Activated gamma-delta T cell treated with Interleukin-2 at 50 U/mL for 16 hours (primary cell): Measurements from ENCODE around the gene DCLRE1A.

Source experiments
- DNase-seq: peaks from one replicate; pipeline ENCODE4 v3.0.0-alpha.2; 2020

The DCLRE1A gene

GRCh38 chr10:113854013-113854760, at the start of gene DCLRE1A, which contains the start of gene NHLRC2:
Gene DCLRE1A, minus strand, starts transcription at chr10:113854082. Its CDS starts 900 bp downstream, at chr10:113853182.
Gene NHLRC2, plus strand, starts transcription at chr10:113854661. Its CDS starts 212 bp downstream, at chr10:113854873.
- DNase-seq = peak; percentile 61

DNA sequence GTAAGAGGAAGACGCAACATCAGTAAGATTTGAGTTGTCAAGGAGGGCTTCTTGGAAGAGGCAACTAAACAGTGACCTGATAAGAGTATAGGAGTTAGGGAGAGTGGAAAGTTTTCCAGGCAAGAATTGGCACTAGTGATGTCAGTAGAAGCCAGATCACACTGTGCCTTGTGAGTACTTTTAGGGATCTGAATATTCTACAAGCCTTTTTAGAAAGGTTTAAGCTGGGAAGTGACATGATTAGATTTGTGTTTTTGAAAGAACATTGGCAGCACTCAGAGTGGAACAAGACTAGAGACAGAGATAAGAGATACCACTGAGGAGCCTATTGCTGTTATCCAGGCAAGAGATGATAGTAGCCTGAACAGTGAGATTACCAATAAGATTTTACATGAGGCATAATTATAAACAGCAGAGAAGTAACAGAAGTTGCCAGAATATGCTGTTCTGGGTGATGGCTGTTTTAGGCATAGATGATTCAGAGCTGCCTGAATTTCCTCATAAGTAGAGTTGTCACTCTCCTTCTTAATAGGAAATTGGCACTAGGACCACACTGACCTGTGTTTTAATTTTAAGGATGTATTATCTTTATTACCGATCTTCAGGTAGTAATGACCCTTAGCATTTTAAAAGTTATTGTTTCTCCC, 46.2 kb upstream of the DCLRE1A start:
- DNase-seq = no peak

DNA sequence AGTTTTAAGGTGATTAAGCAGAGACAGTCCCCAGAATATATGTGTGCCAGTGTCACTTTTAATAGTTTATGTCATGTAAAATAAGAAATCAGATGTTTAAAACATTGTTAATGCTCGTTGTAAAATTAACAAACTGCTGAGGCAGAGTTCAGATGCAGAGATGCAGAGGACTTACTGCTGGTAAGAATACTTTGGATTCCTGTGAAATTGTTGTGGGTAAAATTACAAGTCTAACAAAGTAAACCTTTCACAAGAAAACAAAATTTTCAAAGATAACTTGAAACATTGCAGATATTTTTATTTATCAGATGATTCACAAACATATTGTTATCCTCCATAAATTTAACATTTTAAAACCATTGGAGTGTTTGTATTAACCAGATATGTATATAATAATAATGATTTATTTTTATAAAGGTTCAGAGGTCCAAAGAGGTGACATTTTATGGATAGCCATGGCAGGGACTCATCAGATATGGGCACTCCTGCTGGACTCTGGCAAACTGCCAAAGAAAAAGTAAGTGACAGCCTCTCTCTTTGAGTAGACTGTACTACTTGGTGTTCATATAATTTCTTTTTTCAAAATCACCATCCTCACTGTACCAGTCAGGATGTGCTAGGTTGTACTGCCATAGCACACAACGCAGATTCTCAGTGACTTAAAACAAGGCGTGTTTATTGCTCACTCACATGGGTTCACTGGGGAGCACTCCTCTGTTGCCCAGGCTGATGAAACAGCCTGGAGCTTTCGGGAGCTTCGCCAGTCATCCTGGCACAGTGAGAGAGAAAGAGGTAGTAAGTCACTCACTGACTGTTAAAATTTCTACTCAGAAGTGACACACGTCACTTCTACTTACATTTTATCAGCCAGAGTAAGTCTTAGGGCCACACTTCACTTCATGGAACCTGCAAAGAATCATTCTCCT, 44.1 kb upstream of the DCLRE1A start:
- no peak for DNase-seq

- no peak for DNase-seq
These were observed 41.1 kb upstream of the DCLRE1A start for GRCh38 chr10:113895018-113895417.

GRCh38 chr10:113894581-113894980, 40.7 kb upstream of the DCLRE1A start:
- DNase-seq = no peak

DNA sequence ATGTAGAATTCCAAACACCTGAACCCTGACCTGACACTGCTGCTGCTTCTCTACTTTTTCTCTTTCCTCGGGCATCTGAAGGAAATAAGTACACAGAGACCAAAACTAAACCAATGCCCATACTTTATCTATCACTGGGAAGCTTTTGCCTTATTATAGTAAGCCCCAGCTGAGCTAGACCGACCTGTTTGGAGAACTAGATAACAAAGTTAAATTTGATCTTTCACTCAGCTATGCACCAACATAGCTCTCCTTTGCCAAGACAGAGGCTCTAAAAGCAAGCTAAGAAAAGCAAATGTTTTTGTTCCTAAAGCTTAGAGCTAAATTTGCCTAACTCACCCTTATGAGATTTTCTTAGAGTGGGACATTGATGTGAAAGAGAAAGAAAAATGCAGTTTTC, 39.7 kb upstream of the DCLRE1A start:
- no peak for DNase-seq

DNA sequence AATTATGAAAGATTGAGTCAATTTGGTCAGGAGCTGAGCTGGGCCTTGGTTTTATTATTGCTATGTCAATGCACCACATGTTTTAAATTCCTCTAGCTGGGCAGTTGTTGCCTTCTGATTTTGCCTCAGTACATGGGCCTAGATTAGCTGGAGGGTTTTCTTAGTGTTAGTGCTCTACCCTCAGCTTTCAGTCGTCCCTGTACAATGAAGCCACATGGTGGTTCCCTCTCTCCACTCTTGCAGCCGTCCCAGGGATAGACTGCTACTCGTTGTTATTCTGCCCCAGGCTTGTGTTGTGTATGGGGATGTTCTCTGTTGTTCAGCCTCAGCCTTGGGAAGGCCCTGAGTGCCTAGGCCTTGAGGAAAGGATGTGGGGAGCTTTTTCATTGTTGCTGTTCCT, 37.6 kb upstream of the DCLRE1A start:
- DNase-seq = no peak

- DNase-seq = no peak
These were observed 36.9 kb upstream of the DCLRE1A start for GRCh38 chr10:113890769-113891168.

GRCh38 chr10:113889911-113890310, 36.0 kb upstream of the DCLRE1A start:
- DNase-seq = no peak

GRCh38 chr10:113882240-113882639, 28.4 kb upstream of the DCLRE1A start:
- no peak for DNase-seq

- DNase-seq = no peak
These were observed 26.4 kb upstream of the DCLRE1A start for GRCh38 chr10:113880236-113880635.

- DNase-seq = no peak
These were observed 25.8 kb upstream of the DCLRE1A start for GRCh38 chr10:113879691-113880090.

DNA sequence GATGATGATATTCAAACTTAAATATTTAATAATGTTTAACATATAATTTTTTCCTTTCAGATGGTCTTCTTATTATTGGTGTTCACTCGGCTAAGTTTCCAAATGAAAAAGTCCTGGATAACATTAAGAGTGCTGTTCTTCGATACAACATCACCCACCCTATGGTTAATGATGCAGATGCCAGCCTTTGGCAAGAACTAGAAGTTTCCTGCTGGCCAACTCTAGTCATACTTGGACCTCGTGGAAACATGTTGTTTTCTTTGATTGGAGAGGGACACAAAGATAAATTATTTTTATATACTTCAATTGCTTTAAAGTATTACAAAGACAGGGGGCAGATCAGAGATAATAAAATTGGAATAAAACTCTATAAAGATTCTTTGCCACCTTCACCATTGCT, 22.6 kb upstream of the DCLRE1A start:
- DNase-seq = no peak

DNA sequence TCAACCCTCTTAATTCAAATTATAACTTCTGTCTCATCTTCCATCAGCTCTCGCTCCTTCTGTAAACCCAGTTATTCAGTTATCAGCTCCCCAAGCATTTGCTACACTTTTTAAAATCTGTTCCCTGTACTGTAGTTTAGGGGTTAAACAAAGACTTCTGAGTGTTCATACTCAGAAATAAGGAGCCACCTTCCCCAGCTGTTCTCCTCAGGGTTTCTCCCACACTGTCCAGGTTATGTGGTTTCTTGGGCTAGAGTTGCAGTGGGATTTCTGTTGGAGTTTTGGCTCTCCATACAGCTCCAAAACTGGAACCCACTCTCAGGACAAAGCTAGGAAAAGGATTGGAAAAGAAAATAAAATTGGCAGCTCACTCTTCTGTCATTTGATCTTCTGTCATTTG, 21.3 kb upstream of the DCLRE1A start:
- no peak for DNase-seq

DNA sequence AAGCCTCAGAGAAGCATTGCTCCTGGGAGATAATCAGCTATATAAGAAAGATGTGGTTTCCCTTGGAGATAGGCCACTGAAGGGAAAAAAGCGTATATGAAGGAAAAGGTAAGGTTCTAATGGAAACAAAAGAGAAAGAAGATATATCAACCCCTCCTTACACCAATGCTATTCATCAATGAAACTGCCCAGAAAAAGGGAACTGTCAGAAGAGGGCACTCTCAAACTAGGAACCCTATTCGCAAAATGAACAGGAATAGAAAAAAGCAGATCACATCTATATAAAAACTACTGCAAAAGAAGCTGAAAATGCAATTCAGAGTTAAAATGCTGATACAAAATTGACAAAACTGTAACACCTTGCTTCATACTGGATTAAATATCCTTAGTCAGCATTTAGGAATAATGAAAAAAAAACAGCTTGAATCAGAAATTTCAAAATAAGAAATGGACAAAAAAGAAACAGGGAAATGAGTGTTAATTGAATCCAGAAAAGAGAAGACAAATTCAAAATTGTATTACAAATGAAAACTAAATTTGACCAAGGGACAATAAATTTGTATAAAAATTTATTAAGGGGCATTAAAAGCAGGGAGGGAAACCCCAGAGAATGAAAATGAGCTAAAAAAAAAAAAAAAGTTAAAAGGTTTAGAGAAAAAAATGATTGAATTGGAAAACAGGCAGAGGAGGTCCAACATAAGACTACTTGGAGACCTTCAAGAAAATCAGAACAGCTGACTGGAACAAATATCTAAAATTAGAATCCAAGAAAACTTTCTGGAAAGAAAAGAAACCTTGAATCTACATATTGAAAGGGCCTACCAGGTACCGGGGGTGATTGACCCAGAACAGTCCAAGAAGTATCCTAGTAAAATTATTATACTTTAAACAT, 18.5 kb upstream of the DCLRE1A start:
- DNase-seq = no peak

DNA sequence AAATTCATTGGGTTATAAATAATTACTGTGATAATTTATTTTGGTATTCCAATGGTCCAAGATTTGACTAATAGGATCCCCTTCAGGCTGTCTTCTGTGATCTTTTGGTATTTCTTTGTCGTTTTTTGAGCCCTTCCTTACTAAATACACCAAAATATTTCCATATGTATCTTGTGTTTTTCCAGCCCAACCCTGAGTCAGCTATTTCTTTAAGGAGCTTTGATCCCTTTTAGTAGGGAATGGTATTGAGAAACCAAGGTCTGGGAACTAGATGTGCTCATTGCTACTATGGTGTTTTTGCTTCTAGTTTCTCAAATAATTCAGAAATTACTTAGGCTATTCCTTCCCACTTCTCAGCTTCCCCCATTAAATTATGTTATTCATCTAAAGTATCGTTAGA, 15.9 kb upstream of the DCLRE1A start:
- no peak for DNase-seq

GRCh38 chr10:113867904-113868303, 14.0 kb upstream of the DCLRE1A start:
- DNase-seq = no peak

- DNase-seq = no peak
These were observed 12.9 kb upstream of the DCLRE1A start for GRCh38 chr10:113866551-113867394.

GRCh38 chr10:113865901-113866300, 12.0 kb upstream of the DCLRE1A start:
- DNase-seq = no peak

DNA sequence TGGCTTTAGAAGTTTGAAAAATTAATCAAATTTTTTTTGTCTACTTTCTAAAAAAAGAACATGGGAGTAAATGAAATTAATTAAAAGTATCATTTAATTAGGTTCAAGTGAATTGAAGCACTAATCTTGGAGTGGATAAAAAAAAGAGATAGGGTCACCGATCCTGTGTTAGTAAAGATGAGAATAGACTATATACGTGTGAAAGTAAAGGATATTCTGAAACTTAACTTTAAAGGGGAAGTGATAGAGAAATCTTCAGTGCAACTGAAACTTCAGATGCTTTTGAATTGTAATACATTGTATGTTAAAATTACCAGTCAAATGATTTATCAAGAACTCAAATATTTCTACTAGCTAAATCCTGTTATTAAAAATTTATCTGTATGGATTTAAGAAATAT, 5.4 kb upstream of the DCLRE1A start:
- no peak for DNase-seq

GRCh38 chr10:113858541-113858940, 4.7 kb upstream of the DCLRE1A start:
- DNase-seq = no peak
